ENCODE measurements around the gene CFAP45. TPM values are rescaled to one million over a fixed set of nuclear protein-coding genes. Genes with fewer than 3 reads are reported as not detected.
"Not testable (repeated sequence)": the region's sequence is repeated elsewhere in the genome, so short reads cannot be mapped to it uniquely, and the experiment has no call there.

CFAP45 gene
- total RNA-seq, 1 donor from 2014 or later: 1.9 TPM

GRCh38 chr1:159908031-159908940 lies 8.3 kb upstream of the CFAP45 start:
- DNase-seq (no peak), ATAC-seq (no peak)
- no peak for TF ChIP-seq CTCF (IDR thresholded peaks at IDR 0.05)
- Histone ChIP-seq H3K27me3 (no peaks in the 10 kb centered on the region), H3K9me3 (no peaks in the 10 kb centered on the region), H3K4me1 (peaks cover 40% of the 10 kb centered on the region), H3K36me3 (no peaks in the 10 kb centered on the region), H3K4me3 (no peak overlapping the region), H3K27ac (no peak overlapping the region)
- intact Hi-C loops (cut with DNase I): no loop called here

GRCh38 chr1:159906960-159907359 lies 7.0 kb upstream of the CFAP45 start:
- no peak for TF ChIP-seq CTCF (IDR thresholded peaks at IDR 0.05)
- DNase-seq: no peak
- Histone ChIP-seq H3K9me3 (no peaks in the 10 kb centered on the region), H3K36me3 (no peaks in the 10 kb centered on the region), H3K4me3 (no peak overlapping the region), H3K27ac (no peak overlapping the region), H3K27me3 (no peaks in the 10 kb centered on the region), H3K4me1 (peaks cover 27% of the 10 kb centered on the region)
- intact Hi-C loops (cut with DNase I): no loop called here
- ATAC-seq: no peak

- H3K27me3 ChIP-seq; H3K36me3 ChIP-seq; H3K9me3 ChIP-seq; H3K4me3 ChIP-seq; ATAC-seq; H3K4me1 ChIP-seq; DNase-seq; intact Hi-C loops (cut with DNase I); H3K27ac ChIP-seq: not testable (repeated sequence)
These were observed 4.1 kb upstream of the CFAP45 start for GRCh38 chr1:159904036-159904435.

- DNase-seq: no peak
- H3K9me3 ChIP-seq: no peaks in the 10 kb centered on the region
- no peak for ATAC-seq
These were observed 2.6 kb upstream of the CFAP45 start for GRCh38 chr1:159902541-159902940.

GRCh38 chr1:159900755-159901360 lies 893 bp upstream of the CFAP45 start:
- no peak for TF ChIP-seq CTCF (IDR thresholded peaks at IDR 0.05)

More at GRCh38 chr1:159902541-159902940, 2.6 kb upstream of the CFAP45 start:
- H3K36me3 ChIP-seq: no peaks in the 10 kb centered on the region
- H3K4me1 ChIP-seq: no peaks in the 10 kb centered on the region
- no peaks in the 10 kb centered on the region for H3K27me3 ChIP-seq
- no peak overlapping the region for H3K27ac ChIP-seq
- intact Hi-C loops (cut with DNase I): no loop called here
- TF ChIP-seq CTCF (IDR thresholded peaks at IDR 0.05): no peak
- H3K4me3 ChIP-seq: no peak overlapping the region

GRCh38 chr1:159899634-159900033 lies 331 bp downstream of the CFAP45 start:
- peak overlapping the region; percentile 83 for H3K27ac ChIP-seq
- intact Hi-C loops (cut with DNase I): loop anchor here (10.0 kb wide), 1 partner anchor 735 kb away; no protein-coding TSS in a partner anchor

More at GRCh38 chr1:159900755-159901360, 893 bp upstream of the CFAP45 start:
- ATAC-seq: no peak
- H3K36me3 ChIP-seq: no peaks in the 10 kb centered on the region
- H3K4me3 ChIP-seq: no peak overlapping the region
- intact Hi-C loops (cut with DNase I): no loop called here
- no peaks in the 10 kb centered on the region for H3K9me3 ChIP-seq
- DNase-seq: no peak
- H3K4me1 ChIP-seq: peaks cover 8% of the 10 kb centered on the region
- no peaks in the 10 kb centered on the region for H3K27me3 ChIP-seq
- H3K27ac ChIP-seq: peak overlapping the region; percentile 83

More at GRCh38 chr1:159899634-159900033, 331 bp downstream of the CFAP45 start:
- not testable (repeated sequence) for H3K27me3 ChIP-seq, H3K4me3 ChIP-seq, ATAC-seq, DNase-seq, H3K9me3 ChIP-seq, H3K36me3 ChIP-seq
- peaks cover 10% of the 10 kb centered on the region for H3K4me1 ChIP-seq

All from upper lobe of right lung (tissue), 1 donor.